ENCODE results near the gene PCDH15.
"Not testable (repeated sequence)": the region's sequence is repeated elsewhere in the genome, so short reads cannot be mapped to it uniquely, and the experiment has no call there.

Gene PCDH15

DNA sequence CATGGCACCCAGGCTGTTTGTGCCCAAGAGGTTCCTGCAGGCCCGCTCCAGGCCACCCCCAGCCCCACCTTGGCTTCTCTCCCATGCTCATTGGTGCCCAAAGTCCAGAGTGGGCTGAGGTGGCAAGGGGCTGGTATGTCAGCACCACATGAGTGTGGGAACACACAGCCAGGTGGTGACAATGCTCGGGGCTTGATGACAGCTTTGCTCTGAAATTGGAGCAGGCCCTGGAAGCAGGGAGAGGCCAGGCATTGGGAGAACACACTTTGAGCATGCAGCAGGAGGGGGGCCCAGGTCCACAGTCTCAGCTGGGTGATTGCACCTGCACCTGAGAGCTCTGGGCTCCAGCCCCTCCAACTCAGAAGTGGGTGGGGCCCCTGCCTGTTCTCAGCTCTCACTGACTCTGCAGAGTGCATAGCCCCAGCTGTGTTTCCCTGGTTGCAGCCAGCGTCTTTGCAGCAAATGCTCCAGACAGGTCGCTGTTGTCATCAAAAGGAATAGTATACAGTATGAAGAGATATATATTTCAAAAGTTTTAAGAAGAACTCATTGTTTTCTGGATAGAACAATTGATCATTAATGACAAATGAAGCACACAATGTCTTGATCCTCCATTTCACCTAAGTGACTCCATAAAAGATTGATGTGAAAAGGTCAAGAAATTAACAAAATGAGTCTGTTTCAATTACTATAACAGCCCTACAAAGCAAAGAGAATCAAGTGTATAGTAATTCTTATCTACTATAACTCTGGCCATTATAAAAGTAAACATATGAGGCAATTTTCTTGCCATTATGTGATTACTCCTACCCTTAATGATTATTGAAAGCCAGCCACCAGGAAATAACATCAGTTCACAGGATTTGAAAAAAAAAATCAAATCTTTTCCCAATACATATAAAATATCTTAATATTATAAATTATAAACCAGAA, 848.1 kb downstream of the PCDH15 start:
- DNase-seq: no peak

GRCh38 chr10:53939654-53940053, 861.4 kb downstream of the PCDH15 start:
- DNase-seq: no peak

DNA sequence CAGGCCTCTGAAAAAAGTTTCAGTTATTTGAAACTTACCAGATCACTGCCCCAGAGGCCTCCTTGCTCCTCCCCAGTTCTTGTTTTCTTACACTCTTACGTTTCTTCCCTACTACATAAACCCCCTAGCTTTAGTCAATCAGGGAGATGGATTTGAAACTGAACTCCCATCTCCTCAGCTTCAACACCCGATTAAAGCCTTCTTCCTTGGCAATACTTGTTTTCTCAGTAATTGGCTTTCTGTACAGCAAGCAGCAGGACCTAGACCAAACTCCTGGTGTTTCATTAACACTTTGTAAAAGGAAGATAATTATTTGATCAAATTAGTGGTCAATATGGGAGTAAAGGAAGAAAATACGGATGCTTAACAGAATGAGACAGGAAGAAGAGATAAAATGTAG, 870.4 kb downstream of the PCDH15 start:
- no peak for DNase-seq

GRCh38 chr10:53924051-53924700, 876.9 kb downstream of the PCDH15 start:
- not testable (repeated sequence) for DNase-seq

GRCh38 chr10:53918755-53919154, 882.3 kb downstream of the PCDH15 start:
- DNase-seq: no peak

GRCh38 chr10:53909791-53910190, 891.2 kb downstream of the PCDH15 start:
- no peak for DNase-seq

DNA sequence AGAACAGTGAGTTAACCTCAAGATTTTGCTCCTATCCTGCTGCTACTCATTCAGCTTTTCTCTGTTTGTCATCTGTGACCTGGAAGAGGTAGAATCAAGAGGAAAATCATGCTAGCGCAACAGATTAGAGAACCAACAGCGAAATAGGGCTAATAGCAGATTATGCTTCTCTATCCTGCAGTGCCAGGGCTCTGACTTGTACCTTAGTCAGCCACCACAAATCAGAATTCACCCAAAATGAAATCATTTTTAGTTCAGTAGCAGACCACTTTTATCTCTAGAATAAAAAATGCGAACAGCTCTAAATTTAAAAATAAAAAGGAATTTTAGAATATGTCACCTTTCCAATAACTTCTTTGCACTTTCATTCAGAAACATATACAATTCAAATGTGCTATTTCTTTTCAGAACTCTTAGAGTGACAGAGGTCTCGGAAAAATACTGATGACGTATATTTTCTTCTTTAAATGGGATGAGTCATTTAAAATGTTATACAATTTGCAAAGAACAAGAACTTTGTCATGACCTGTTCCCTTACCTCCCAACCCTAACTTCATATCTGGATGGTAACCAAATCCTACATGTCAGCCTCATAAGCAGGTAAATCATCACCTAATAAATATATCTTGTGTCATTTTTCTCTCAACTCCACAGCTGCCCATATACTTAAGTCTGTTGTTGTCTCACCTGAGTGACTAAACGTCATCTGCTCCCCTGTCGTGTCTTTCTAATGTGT, 896.4 kb downstream of the PCDH15 start:
- no peak for DNase-seq

- no peak for DNase-seq
These were observed 897.3 kb downstream of the PCDH15 start for GRCh38 chr10:53903756-53904155.

DNA sequence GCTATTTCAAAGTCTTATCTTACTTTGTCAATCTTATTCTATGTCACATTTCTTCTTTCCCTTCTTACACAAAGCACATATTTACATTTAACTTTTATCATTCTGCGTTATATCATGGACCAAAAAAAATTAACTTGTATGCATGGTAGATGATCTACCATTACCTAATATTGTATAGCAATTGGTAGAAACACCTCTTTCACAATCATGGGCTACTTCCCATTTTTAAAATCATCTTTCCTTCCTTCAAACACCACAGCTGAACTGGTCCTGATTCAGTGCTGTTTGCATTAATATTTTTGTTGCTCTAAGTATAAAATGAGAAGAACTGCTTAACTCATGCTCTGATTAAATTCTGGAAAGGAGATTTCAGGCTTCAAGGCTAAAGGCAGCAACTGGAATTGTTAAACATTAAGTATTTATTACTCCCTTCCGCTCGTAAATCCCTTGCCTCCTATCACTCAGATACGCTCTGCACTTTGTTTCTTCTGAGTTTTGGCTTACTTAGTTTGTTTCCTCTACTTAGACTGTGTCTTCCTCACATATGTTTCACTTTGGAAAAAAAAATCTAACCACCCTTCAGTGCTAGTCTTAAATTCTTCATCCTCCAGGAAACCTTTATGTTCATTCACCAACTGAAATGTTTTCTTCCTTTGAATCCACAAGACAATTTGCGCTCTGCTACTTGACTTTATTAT, 901.4 kb downstream of the PCDH15 start:
- DNase-seq: no peak

- no peak for DNase-seq
These were observed 902.5 kb downstream of the PCDH15 start for GRCh38 chr10:53898532-53898931.

DNA sequence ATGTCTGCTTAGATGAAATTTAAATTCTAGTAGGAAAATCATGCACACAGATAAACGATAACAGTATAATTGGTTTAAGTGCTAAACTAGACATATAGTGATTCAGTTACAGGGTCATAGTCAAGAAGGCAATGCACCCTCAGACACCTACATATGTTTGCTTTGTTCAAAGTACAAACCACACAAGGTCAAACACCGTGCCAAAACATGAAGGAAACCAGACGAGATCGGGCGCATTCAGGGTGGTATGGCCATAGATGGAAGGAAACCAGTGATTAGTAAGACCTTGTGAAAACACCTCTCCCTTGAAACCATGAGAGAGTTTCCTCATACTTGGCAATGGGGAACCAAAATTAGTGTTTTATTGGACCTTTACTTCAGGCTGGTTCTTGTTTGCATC, 906.9 kb downstream of the PCDH15 start:
- no peak for DNase-seq

GRCh38 chr10:53893061-53893460, 908.0 kb downstream of the PCDH15 start:
- DNase-seq: no peak

- no peak for DNase-seq
These were observed 914.4 kb downstream of the PCDH15 start for GRCh38 chr10:53886325-53887300.

- DNase-seq: no peak
These were observed 936.2 kb downstream of the PCDH15 start for GRCh38 chr10:53864846-53865245.

- no peak for DNase-seq
These were observed 948.4 kb downstream of the PCDH15 start for GRCh38 chr10:53852450-53853175.

- no peak for DNase-seq
These were observed 954.2 kb downstream of the PCDH15 start for GRCh38 chr10:53846809-53847208.

DNA sequence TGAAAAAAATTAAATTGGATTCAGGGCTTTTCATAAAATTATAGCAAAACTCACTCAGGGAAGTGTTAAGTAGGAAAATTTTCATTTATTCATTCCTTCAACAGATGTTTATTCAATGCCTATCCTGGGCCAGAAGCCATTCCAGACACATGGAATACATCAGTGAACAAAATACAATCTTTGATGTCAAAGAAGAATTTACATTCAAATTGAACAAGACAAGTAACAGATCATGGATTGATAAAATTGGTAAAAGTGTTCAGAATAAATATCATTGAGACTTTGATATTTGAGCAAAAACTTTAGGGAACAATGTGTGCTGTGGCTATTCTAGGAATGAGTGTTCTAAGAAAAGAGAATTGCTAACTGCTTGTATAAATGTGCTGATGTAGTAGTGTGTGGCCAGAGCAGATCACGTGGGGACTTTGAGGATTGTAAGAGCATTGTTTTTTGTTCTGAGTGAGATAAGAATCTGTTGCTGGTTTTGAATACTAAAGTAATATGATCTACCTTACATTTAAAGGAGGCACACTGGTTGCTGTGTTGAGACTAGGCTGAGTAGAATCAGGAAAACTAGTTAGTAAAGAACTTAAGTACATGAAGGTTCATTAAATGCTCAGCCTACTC, 957.2 kb downstream of the PCDH15 start:
- DNase-seq: no peak

- DNase-seq: no peak
These were observed 959.4 kb downstream of the PCDH15 start for GRCh38 chr10:53841483-53842145.

GRCh38 chr10:53840653-53841052, 960.4 kb downstream of the PCDH15 start:
- no peak for DNase-seq

All from NCI-H524 treated with DMSO at 0.1 percent for 48 hours (cell line).